GM19240 (cell line): ENCODE measurements around the gene DLG2.

Experiments used
- DNase-seq: peaks from one replicate; pipeline ENCODE4 v3.0.0; 2011; ENCODE audit warnings: low spot score; ENCODE audit not compliant: insufficient read length

DLG2 gene

DNA sequence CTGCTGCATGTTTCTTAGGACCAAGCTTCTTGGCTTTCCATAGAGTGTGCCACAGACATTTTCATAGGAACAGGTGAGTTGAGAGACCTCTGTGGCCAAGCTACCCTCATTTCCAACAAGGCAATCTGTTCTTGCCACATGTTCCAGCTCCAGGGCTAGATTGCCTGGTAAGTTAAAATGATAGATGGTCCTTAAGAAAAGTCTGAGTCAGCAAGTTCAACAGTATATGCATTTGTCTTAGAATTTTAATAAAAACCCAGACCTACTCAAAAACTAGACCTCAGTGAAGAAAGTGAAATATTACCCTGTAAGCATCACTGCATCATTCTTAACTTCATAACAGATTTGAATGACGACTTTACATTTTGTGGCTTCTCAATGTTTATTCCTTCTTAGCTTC lies 1123.6 kb downstream of the DLG2 start:
- DNase-seq = no peak

DNA sequence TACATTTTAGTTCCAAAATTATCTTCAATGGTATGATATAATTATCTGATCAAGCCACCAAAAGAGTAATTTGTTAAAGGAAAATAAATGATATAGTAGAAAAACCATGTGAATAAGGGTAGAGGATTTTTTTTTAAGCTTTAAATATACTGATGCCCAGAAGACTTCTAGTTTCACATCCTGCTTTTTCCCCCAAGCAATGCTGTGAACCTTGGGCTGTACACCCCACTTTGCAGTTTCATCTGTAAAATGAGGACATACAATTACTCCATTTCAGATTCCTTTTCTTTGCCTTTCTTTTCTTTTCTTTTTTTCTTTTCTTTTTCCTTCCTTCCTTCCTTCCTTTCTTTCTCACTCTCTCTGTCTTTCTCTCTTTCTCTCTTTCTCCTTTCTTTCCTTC lies 1125.4 kb downstream of the DLG2 start:
- DNase-seq = no peak

DNA sequence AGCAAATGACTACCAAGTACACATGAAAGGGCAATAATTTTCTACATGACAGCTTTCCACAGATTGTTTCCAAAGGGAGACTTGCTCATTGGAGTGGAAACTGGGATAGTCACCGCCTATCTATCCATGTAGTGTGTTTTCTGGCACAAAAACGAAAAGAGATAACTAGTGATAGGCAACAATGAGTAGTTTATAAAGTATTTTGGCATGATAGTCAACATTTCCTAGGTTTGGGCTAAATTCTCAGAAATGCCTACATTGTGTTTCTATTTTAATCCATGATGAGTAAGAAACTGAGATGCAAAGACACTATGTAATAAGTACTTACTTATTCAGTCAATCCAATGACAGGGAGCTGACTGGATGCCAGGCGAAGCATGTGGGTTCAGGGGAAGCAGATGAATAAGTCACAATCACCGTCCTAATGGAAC lies 1129.1 kb downstream of the DLG2 start:
- no peak for DNase-seq

DNA sequence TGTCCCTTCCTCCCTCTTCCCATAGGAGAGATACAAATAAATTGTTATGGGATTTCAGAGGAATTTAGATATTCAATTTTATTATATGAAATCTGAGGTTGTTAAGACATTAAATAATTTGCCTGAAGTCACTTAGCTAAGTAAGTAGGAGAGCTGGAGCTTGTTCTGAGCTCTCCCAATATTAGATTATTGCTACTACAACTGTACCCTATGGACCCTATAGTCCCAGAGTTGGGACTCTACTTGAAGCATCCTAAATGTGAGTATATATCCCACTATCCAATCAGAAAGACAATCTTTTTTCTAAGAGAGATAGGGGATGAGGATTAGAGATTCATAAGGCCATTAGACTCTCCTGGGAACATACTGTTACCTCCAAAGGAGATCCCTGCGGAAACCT lies 1130.0 kb downstream of the DLG2 start:
- no peak for DNase-seq

DNA sequence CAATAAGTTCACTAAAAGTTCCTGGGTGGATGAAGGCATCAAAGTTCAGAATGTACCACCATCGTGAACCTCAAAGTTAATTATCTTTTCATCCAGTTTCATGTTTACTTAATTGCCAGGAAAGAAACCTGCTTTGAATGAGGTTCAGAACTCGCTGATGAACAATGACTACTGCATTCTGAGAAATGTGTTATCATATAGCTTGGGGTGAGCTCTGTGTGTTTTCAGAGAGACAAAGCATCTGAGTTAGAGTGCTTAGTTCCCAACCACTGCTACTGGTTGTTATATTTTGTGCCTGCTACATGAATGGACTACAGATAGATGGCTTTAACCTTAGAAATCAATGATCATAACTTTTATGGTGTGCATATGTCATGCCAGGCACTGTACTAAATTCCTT lies 1131.0 kb downstream of the DLG2 start:
- DNase-seq = no peak

DNA sequence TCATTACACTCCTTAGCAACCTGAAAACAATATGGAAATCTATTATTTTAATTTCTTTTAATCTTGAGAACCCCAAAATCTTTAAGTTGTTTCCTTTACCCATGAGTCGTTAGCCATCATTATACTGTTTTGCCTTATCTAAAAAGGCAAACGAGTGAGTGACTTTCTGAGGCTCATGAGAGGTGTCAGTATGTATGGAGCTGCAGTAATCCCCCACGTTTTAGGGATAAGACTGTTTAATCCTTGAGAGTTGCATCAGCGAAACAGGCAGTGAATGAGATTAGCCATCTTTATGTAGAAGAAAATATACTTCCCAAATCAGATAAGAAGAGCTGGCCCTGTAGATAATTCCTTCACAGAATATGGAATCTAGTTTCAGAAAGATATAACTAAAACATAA lies 1147.0 kb downstream of the DLG2 start:
- DNase-seq = no peak

DNA sequence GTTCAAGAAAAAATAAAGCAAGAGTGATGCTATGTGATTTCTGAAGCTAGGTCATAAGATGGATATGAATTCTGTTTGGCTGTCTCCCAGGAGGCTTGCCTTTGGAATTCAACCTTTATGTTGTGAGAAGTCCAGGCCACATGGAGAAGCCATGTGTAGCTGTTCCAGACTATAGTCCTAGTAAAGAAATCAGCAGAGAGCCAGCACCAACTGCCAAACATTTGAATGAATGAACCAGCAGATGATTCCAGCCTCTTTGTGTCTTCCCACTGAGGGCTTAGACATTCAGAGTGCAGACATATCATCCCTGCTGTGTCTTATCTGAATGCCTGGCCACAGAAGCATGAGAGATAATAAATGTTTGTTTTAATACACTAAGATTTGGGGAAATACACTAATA lies 1150.6 kb downstream of the DLG2 start:
- DNase-seq = no peak

DNA sequence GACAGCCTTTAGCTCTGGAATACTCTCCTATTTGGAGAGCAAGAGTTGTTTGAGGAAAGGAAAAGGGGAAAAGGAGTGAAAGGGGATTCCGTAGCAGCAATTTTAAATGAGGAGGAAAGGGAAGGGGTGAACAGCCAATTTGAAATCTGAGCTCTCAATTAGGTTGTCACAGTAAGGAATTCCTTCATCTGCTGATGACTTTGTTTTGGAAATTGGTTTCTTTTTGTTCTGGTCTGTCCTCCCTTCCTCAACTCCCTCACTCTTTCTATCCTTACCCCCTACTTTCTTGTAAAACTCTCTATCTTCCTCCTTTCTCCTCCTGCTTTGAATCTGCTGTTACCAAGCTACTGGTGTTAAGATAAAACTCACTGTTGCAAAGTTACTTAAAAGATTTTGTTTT lies 1155.6 kb downstream of the DLG2 start:
- no peak for DNase-seq

DNA sequence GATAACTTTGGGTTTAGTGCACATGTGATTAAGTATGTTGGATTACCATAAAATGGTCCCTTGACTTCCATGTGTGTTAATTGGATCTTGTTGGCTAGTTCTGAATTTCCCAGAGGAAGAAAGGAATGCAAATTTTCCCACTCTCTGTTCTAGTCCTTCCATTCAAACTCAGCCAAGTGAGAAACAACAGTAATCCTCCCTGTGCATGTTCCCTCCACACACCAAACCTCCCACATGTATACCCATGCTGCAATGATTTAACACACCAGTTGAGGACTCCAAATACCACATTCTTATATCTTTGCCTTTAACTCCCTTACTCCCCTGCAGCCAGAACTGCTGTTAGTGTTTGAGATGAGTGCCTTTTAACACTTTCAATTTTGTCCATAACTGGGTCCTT lies 1158.9 kb downstream of the DLG2 start:
- no peak for DNase-seq

DNA sequence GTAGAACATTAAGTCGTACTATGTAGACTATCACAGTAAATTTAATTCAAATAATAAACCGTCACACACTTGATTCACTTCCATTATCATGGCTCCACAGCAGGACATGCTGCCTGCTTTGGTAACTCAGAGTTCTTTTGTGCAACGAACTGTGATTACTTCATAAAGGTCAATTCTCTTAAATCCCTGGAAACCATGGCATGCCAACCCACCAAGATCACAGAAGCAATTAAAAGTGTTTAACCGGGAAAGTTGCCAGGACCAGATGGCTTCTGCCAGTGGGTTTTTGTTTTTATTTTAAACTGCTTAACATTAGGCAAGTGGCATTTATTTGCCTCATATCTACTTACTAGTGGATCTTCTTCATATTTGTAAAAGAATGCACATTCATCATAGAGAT lies 1162.1 kb downstream of the DLG2 start:
- no peak for DNase-seq

DNA sequence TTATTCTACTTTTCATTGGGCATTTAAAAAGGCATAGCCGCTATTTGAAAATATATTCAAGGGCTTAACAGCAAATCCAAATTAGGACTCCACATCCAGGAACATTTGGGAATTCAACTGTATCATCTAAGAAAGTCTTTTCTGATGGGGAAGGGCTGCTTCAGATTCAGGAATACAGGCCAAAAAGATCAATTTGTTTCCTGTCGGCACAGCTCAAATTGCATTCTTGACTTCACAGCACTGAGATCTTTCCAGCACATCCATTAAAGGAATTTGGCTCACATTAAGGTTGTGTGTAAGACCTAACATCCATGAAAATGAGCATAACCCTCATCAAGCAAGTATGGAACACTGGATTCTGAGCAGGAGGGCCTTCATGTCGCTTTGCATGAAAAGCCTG lies 1171.5 kb downstream of the DLG2 start:
- DNase-seq = no peak

DNA sequence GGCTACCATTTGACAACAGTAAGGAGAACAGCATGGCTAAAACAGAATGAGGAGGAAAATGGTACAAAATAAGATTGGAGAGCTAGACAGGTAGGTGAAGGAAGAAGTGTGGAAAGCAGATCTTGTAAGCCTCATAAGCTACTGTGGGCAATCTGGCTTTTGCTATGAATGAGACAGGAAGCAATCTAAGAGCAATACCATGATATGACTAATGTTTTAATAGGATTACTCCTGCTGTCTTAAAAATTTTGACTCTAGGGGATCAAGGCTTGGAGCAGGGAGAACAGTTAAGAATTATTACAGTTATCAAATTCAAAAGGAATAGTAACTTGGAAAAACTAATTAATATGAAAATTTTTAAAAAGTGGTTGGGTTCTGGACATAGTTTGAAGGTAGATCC lies 1174.9 kb downstream of the DLG2 start:
- no peak for DNase-seq

DNA sequence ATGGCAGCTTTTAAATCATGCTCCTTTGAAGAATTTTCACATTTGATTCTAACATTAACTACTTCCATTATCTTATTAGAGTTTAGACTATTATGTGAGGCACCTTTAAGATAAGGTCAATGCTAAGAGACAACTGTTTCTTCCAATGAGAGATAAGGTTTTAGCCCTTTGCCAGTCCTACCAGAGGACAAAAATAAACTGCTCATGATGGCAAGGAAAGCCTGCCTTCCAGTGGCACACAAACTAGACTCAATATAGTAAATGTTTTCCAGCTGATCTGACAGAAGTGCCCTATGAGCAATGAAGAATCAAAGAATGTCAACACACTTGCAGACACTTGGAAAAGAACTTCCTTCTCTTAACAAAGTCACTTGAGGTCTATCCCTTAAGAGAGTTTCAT lies 1188.6 kb downstream of the DLG2 start:
- no peak for DNase-seq

DNA sequence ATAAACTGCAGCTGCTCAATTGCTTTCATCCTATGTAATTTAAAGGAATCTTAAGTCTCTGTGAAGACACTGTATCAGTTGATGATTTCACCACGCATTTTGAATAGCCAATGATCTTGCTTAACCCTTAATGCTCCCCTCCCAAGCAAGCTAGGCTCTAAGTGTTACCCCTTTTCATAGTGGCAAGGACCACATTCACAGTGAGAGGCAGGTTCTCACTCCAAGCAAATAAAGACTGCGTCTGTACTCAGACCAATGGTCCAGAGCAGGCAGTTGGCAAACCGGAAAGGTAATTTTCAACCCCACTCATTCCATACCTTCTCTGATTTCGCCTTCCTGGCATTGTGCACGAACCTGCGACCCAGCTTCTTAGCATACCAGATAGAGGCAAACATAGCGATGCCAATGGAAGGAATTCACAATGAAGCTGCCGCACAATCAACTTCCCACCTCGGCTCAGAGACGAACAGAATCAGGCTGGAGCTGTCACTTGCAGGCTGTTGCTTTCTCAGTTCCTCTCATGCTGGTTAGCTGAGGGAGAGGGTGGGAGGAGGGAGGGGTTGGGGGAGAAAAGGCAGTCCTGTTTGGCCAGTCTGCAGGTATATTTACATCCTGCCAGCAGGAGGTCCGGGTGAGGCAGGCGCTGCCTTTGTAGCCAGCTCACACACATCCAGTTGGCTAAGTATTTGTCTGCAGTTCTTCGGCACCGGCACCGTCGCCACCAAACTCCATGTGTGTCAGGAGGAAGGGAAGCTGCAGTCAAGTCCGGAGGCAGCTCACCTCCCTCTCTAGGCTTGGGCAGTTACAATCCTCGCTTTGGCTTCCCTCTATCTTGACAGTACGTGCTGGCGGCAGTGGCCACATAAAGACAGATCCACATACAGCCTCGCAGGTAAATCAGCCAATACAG lies 1189.8 kb downstream of the DLG2 start:
- DNase-seq = peak; percentile 1

DNA sequence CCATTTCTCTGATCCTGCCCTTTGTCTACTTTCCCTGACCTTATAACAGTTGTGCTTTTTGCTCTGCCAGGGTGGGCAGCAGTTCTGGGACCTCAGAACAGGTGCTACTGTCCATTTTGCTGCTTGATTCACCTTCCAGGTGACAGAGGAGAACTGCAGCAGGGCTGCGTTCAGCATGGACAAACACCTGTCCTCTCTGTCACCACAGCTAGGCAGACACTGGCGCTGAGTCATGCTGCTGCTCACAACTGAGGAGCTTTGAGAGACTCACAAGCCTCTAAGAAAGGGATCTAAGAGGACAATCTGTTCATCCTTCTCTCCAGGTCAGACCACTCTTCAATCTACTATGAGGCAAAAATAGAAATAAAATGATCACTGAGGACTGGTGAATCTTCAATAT lies 1196.5 kb downstream of the DLG2 start:
- DNase-seq = no peak

DNA sequence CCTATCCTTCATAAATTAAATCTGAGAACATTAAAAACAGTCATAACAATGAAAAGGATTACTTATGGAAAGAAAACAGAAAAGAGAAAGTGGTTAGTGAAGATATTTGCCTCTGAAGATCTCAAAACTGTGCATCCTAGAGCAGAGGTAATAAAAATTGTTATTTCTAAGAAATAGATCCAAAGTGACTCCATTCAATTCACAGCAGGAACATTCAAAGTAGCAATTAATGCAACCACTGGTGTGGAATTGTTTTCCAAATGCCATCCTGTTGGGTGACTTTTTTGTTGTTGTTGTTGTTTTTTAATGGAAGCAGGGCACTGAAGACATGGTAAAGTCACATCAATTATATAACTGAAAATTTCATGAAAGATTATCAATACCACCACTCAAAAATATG lies 1201.5 kb downstream of the DLG2 start:
- DNase-seq = no peak

DNA sequence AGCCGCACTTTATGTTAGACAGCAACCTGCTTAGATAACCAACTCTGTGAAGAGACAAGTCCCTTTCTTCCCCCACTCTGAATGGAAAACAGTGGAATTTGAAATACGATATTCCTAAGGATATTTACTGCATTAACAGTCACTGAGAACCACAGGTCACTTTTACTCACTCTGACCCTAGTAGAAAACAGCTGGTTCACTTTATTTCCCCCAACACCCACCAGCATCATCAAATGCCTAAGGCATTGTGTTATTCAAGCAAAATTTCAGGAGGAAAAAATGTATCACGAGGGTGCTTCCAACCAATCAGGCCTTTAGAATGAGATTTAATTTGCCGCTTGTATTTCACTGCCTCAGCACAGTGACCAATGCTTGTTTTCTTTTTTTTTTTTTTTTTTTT lies 1206.9 kb downstream of the DLG2 start:
- no peak for DNase-seq

DNA sequence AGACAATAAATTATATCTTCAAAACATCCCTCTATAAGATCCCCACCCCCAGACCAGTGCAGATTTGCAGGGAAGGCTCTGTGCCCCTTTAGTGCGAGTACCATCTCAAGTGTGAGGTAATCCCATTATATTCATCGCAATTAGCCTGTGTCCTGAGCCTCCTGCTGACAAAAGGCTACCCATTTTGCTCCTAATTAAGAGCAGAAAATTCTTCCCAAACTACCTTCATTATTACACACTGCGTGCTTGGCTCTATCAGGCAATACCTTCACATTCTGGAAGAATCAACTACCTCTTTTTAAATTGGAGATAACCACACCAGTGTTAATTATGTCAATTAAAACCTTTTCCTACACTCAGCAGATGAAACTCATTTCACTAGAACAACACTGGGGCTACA lies 1207.5 kb downstream of the DLG2 start:
- DNase-seq = no peak

DNA sequence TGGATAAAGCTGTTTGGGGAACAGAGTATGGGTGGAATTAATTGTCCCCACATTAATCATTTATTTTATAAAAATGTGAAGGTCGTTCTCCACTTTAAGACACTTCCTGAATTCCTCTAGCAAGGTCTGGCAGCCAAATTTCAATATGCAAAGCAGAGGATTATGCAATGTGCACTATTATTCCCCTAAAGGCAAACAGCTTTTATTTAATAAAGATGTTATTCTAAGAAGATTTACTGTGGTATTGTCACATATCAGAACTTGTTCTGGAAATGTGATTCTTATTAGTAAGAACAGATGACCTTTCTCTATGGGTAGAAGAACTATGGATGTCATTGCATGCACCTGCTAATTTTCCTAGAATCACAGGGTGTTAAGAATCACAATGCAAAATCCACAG lies 1212.2 kb downstream of the DLG2 start:
- no peak for DNase-seq

DNA sequence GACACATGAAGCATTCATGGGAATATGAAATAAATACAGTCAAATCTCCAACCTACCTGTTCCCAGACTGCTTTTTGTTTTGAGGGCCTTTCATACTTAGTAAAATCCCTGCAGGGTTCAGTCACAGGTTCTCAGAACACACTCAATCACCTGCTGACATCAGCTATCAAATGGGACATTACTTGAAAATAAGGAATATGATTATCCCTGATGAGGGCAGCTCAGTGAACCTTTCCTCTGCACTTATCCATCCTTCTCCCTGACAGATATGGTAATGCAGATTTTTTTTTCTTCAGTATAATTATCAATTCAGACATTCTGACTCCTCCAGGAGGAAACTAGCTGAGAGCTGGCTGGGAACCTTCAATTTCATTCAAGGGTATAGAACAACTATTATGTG lies 1213.6 kb downstream of the DLG2 start:
- DNase-seq = no peak

DNA sequence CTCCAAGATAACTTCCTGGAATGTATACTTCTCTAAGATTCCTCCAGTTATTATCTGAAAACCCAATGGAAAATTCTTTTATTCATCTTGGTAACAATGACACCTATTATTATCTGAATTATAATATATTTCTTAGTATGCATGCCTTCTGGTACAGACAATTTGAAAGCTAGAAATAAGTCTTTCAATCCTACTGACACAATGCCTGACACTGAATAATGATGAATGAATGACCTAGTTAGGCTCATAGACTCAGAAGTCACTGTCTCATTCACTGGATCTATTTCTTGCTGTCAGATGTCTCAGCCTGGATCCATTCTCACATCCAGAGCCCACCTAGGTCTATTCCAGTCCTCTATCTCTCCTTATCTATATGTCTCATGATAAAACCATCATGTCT lies 1214.3 kb downstream of the DLG2 start:
- no peak for DNase-seq

DNA sequence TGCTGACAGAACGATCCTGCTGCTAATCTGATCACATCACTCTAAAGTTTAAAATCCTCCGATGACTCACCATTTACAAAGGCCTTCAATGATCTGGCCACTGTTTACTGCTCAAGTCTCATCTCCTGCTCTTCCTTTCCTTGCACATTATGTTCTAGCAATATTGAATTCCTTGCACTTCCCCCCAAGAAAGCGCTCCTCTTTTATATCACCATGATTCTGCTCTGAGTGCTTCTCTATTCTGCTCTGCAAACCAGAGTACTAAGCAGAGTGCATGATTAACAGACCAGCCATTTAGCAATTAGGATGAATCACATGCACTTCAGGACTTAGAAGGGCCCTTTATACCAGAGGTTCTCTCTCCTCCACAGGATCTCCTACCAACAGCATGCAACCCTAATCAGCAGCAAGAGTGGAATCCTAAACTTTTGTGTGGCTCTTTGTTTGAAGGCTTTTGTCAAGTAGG lies 1218.2 kb downstream of the DLG2 start:
- DNase-seq = no peak

DNA sequence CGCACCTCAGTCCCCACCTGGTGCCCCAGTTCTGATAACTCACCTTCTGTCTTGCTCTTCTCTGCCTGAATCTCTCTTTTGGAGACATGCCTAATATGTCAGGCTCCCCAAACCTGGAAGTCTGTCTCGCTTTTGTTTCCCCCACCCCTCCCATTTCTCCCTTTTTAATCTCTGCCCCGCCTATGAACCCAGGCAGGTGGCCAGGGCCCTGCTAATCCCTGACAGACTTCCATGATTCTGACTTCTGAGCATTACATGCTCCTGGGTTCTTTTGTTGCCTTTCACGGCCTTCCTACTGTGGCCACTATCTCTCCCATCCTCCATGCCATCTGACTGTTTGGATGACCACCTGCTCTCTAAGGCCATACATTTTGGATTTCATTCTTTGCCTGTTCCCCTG lies 1220.1 kb downstream of the DLG2 start:
- no peak for DNase-seq
